Measurements from ENCODE around the gene UGGT1. TPM values are rescaled to one million over a fixed set of nuclear protein-coding genes. Genes with fewer than 3 reads are reported as not detected.

Gene UGGT1
- total RNA-seq, 1 experiment from 2014 or later: 80.3 TPM

DNA sequence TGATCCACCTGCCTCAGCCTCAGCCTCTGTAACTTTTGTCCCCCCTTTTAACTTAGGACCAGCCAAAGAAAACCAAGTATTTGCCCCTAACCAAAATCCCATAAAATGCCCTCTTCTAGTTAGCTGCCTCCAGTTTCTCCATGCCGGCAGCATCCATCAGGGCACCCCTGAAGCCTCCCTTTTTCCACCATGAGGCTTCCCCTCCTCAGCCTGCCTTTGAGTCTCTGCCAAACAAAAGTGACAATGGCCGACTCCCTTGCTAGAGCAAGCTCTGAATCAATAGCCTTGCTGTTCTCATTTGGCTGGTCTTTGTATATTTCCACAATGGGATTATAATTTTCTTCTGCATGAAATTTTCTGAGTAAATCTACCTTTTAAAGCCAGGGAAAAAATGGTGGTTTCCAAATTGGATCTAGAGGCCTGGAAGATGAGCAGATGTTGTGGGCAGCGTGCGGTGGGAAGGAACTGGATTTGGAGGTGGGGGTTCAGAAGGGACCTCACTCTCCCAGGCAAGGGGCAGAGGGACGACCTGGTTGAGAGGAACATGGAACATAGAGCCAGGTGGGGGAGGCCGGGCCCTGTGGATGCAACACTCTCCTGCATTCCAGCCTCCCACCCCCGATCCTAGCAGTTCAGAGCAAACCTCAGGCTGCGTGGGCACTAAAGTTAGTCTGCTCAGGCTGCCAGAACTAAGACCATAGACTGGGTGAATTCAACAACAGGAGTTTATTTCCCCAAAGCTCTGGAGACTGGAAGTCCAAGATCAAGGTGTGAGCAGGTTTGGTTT lies 147.1 kb downstream of the UGGT1 start:
- ChIA-PET POLR2A (interaction anchor here (0.7 kb wide), 1 partner anchor 23 kb away, joined by 4 read pairs; no protein-coding TSS in a partner anchor), CTCF (interaction anchor here (0.6 to 1.0 kb wide), 3 partner anchors 19 to 166 kb away, joined by 3 read pairs; no protein-coding TSS in a partner anchor)
- H3K4me3 Mint-ChIP-seq (ENCODE audit: unreplicated experiment): no peak overlapping the region
- peaks cover 8% of the 10 kb centered on the region for H3K4me1 Mint-ChIP-seq (ENCODE audit: insufficient read depth, unreplicated experiment)
- H3K9me3 Mint-ChIP-seq (ENCODE audit: unreplicated experiment): no peaks in the 10 kb centered on the region
- no TSS peak for BruUV-seq (replicated peaks)
- no peak for DNase-seq (ENCODE audit: unreplicated experiment)
- H3K27ac Mint-ChIP-seq (ENCODE audit: low read depth, unreplicated experiment): peak overlapping the region; percentile 50
- H3K27me3 Mint-ChIP-seq (ENCODE audit: insufficient read depth, unreplicated experiment): no peaks in the 10 kb centered on the region
- intact Hi-C loops (cut with micrococcal nuclease): no loop called here
- no peaks in the 10 kb centered on the region for H3K36me3 Mint-ChIP-seq (ENCODE audit: insufficient read depth, unreplicated experiment)
- TF ChIP-seq, protein P1, sequence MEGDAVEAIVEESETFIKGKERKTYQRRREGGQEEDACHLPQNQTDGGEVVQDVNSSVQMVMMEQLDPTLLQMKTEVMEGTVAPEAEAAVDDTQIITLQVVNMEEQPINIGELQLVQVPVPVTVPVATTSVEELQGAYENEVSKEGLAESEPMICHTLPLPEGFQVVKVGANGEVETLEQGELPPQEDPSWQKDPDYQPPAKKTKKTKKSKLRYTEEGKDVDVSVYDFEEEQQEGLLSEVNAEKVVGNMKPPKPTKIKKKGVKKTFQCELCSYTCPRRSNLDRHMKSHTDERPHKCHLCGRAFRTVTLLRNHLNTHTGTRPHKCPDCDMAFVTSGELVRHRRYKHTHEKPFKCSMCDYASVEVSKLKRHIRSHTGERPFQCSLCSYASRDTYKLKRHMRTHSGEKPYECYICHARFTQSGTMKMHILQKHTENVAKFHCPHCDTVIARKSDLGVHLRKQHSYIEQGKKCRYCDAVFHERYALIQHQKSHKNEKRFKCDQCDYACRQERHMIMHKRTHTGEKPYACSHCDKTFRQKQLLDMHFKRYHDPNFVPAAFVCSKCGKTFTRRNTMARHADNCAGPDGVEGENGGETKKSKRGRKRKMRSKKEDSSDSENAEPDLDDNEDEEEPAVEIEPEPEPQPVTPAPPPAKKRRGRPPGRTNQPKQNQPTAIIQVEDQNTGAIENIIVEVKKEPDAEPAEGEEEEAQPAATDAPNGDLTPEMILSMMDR (IDR thresholded peaks at IDR 0.05; ENCODE audit: unreplicated experiment): no peak

DNA sequence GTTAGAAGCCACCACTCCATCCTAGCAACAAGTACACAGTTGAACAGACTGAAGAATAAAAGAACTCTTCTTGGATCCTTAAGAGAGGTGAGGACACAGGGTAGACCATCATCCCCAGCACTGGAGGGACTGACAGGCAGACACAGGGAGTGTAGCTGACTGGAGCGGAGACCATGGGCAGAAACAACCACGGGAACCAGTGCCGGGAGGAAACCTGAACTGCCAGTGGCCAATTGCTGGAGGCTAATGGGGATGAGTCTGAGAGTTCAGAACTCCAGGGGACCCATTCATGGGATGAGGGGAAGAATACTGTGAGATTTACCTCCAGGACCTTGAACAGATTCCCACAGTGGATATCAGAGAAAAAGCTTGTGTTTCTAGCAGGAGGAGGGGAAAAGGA lies 150.9 kb downstream of the UGGT1 start:
- Mint-ChIP-seq H3K9me3 (ENCODE audit: unreplicated experiment) (no peaks in the 10 kb centered on the region), H3K4me3 (ENCODE audit: unreplicated experiment) (no peak overlapping the region), H3K27me3 (ENCODE audit: insufficient read depth, unreplicated experiment) (no peaks in the 10 kb centered on the region), H3K36me3 (ENCODE audit: insufficient read depth, unreplicated experiment) (no peaks in the 10 kb centered on the region), H3K4me1 (ENCODE audit: insufficient read depth, unreplicated experiment) (peaks cover under 1% of the 10 kb centered on the region), H3K27ac (ENCODE audit: low read depth, unreplicated experiment) (no peak overlapping the region)
- POLR2A ChIA-PET: no interaction called here
- DNase-seq (ENCODE audit: unreplicated experiment): no peak
- BruUV-seq (replicated peaks): no TSS peak
- TF ChIP-seq, protein P1 (IDR thresholded peaks at IDR 0.05; ENCODE audit: unreplicated experiment): no peak
- intact Hi-C loops (cut with micrococcal nuclease): no loop called here
- CTCF ChIA-PET: interaction anchor here (1.9 kb wide), 1 partner anchor 8 kb away, joined by 5 read pairs; no protein-coding TSS in a partner anchor

Other genes starting within 250 kb of the UGGT1 start
- gene POLR2D, start 233.0 kb upstream of the UGGT1 start, total RNA-seq (2022): 31.0 and 34.3 TPM in 2 replicates
- gene AMMECR1L, start 205.2 kb upstream of the UGGT1 start, total RNA-seq (2022): 31.1 and 32.6 TPM in 2 replicates
- 18.8 and 23.5 TPM in 2 replicates for gene SAP130, start 63.1 kb upstream of the UGGT1 start, total RNA-seq (2022)
- gene HS6ST1, start 227.7 kb downstream of the UGGT1 start, total RNA-seq (2022): 9.6 and 11.4 TPM in 2 replicates